Suprapubic skin (tissue), 3 donors: ENCODE measurements around the gene PCNX4.

Experiments used
- EP300 ChIP-seq: sonication (generic); formaldehyde crosslinking; IDR thresholded peaks from one replicate; pipeline ENCODE4 v1.6.1; 2017; ENCODE audit warnings: antibody characterized with exemption
- POLR2A ChIP-seq, 2 donors: fragments of 450-650 bp; IDR thresholded peaks; one replicate each; pipeline ENCODE4 v1.6.1; 2017; ENCODE audit warnings: antibody characterized with exemption in 2 of 2, mild to moderate bottlenecking in 2 of 2, moderate library complexity in 2 of 2
- TF ChIP-seq, protein P1 (sequence below), 2 donors: fragments of 200-600 bp in 1 of 2; fragments of 450-650 bp in 1 of 2; sonication (generic) in 1 of 2; IDR thresholded peaks; one replicate each; pipeline ENCODE4 v1.5.1; 2016 to 2019; ENCODE audit warnings: antibody characterized with exemption in 2 of 2, mild to moderate bottlenecking in 1 of 2, moderate library complexity in 1 of 2

GRCh38 chr14:60175255-60175902, 83.7 kb downstream of the PCNX4 start:
- TF ChIP-seq, protein P1, sequence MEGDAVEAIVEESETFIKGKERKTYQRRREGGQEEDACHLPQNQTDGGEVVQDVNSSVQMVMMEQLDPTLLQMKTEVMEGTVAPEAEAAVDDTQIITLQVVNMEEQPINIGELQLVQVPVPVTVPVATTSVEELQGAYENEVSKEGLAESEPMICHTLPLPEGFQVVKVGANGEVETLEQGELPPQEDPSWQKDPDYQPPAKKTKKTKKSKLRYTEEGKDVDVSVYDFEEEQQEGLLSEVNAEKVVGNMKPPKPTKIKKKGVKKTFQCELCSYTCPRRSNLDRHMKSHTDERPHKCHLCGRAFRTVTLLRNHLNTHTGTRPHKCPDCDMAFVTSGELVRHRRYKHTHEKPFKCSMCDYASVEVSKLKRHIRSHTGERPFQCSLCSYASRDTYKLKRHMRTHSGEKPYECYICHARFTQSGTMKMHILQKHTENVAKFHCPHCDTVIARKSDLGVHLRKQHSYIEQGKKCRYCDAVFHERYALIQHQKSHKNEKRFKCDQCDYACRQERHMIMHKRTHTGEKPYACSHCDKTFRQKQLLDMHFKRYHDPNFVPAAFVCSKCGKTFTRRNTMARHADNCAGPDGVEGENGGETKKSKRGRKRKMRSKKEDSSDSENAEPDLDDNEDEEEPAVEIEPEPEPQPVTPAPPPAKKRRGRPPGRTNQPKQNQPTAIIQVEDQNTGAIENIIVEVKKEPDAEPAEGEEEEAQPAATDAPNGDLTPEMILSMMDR (IDR thresholded peaks at IDR 0.05), result no peak
- TF ChIP-seq POLR2A (IDR thresholded peaks at IDR 0.05) (no peak), EP300 (no peak)
